Spleen (tissue), 11 donors: Measurements from ENCODE around the gene SNRPF. TPM values are rescaled to one million over a fixed set of nuclear protein-coding genes. Genes with fewer than 3 reads are reported as not detected.
"Not testable (repeated sequence)": the region's sequence is repeated elsewhere in the genome, so short reads cannot be mapped to it uniquely, and the experiment has no call there.

Experiments
- DNase-seq: peaks from one replicate; pipeline ENCODE4 v3.0.0-alpha.2; 2020
- H3K27ac ChIP-seq, 8 donors: fragments of 200-600 bp; sonication (generic) in 7 of 8; 1 replicate in 4 of 8; 2 replicates in 4 of 8; pipeline versions ENCODE4 v1.5.0 to v1.8.0; 2016 to 2021; ENCODE audit warnings: inconsistent platforms in 4 of 8, mild to moderate bottlenecking in 4 of 8, moderate library complexity in 1 of 8
- H3K27me3 ChIP-seq, 7 donors: fragments of 200-600 bp; sonication (generic) in 6 of 7; replicated peaks in 1 of 7; 1 replicate in 4 of 7; 2 replicates in 3 of 7; pipeline versions ENCODE4 v1.5.0 to v1.8.0; 2016 to 2021; ENCODE audit warnings: inconsistent platforms in 3 of 7, mild to moderate bottlenecking in 1 of 7
- H3K36me3 ChIP-seq, 6 donors: fragments of 200-600 bp; sonication (generic) in 5 of 6; 1 replicate in 4 of 6; 2 replicates in 2 of 6; pipeline versions ENCODE4 v1.5.0 to v1.8.0; 2016 to 2021; ENCODE audit warnings: inconsistent platforms in 2 of 6
- H3K4me1 ChIP-seq, 6 donors: fragments of 200-600 bp; sonication (generic) in 5 of 6; 1 replicate in 3 of 6; 2 replicates in 3 of 6; pipeline versions ENCODE4 v1.5.0 to v1.8.0; 2016 to 2021; ENCODE audit warnings: inconsistent platforms in 3 of 6
- H3K4me3 ChIP-seq, 8 donors: fragments of 200-600 bp; sonication (generic) in 7 of 8; 1 replicate in 4 of 8; 2 replicates in 4 of 8; pipeline versions ENCODE4 v1.5.0 to v1.8.0; 2016 to 2021; ENCODE audit warnings: inconsistent platforms in 4 of 8, mild to moderate bottlenecking in 4 of 8, moderate library complexity in 2 of 8
- H3K9me3 ChIP-seq, 8 donors: fragments of 200-600 bp; sonication (generic) in 7 of 8; 1 replicate in 4 of 8; 2 replicates in 4 of 8; pipeline versions ENCODE4 v1.5.0 to v1.8.0; 2016 to 2021; ENCODE audit warnings: inconsistent platforms in 4 of 8
- CTCF ChIP-seq, 11 experiments: fragments of 200-600 bp in 7 of 11; fragments of 450-650 bp in 4 of 11; sonication (generic) in 4 of 11; IDR thresholded peaks in 8 of 11; conservative IDR thresholded peaks in 3 of 11; 1 replicate in 7 of 11; 2 replicates in 4 of 11; pipeline versions ENCODE4 v1.4.0 to v1.8.0; 2016 to 2021; ENCODE audit warnings: antibody characterized with exemption in 11 of 11, inconsistent platforms in 4 of 11, mild to moderate bottlenecking in 1 of 11
- POLR2A ChIP-seq, 3 donors: fragments of 450-650 bp; IDR thresholded peaks; one replicate each; pipeline ENCODE4 v1.5.1; 2017; ENCODE audit warnings: antibody characterized with exemption in 3 of 3, mild to moderate bottlenecking in 1 of 3
- POLR2AphosphoS5 ChIP-seq, 3 donors: sonication (generic); formaldehyde crosslinking; IDR thresholded peaks; one replicate each; pipeline ENCODE4 v1.5.1; 2017; ENCODE audit warnings: antibody characterized with exemption in 3 of 3
- WGBS, 5 donors: extraction: QIAGEN DNeasy Blood & Tissue Kit in 3 of 5; methylation state at CpG; one replicate each; pipeline versions ENCODE4 v1.1.5 to v1.1.7; 2013 to 2018; 5-methylcytosine and 5-hydroxymethylcytosine counted together
- intact Hi-C: fragments of 100-400 bp; cut with DNase I; formaldehyde crosslinking; loops from one replicate; pipeline ENCODE4 v1.15.0; 2023; ENCODE audit warnings: low total_unique reads
- polyA plus RNA-seq, 3 donors: library from polyadenylated mRNA; stranded (reverse); fragments of 200-250 nt; gene quantifications; one replicate each; pipeline ENCODE4 v1.2.1, GENCODE V29; 2013
- total RNA-seq, 7 donors: library from RNA; depleted of rRNA in 3 of 7; stranded (reverse); fragments of >200 nt in 3 of 7; fragmentation: NEBNext Ultra II Directional in 4 of 7; extraction: Animal tissue kit (Norgen Biotek cat#: 25700) in 4 of 7; gene quantifications; one replicate each; pipeline versions ENCODE4 v1.1.0 to v1.2.1, GENCODE V29; 2016 to 2021
- donor health status: healthy with polysubstance abuse.
- donor health status: DM: no; HTN: no; CAD: no; lungs with moderate emphysema.
- donor health status: DM: no; HTN: no; CAD: no.
- donor health status: Bipolar disorder and iron deficiency.
- donor health status: healthy.
- donor health status: DM: no; HTN: no; CAD: no.
- donor health status: DM: yes; HTN: yes; CAD: no.

SNRPF gene
- total and polyA plus RNA-seq, 10 donors, result 5.6 to 50.3 (median 18.3) TPM

GRCh38 chr12:95838125-95838524 lies 20.6 kb upstream of the SNRPF start:
- no peak overlapping the region for H3K4me3 ChIP-seq
- intact Hi-C loops, result no loop called here
- no peak for TF ChIP-seq CTCF (IDR thresholded peaks at IDR 0.05 in 8 of 11, conservative IDR thresholded peaks at IDR 0.05 in 3 of 11)
- no peak for TF ChIP-seq POLR2A (IDR thresholded peaks at IDR 0.05)
- TF ChIP-seq POLR2AphosphoS5 (IDR thresholded peaks at IDR 0.05), result no peak
- no peak overlapping the region for H3K27ac ChIP-seq
- no peaks in the 10 kb centered on the region for H3K9me3 ChIP-seq
- peaks cover 0 to 6% (median 0%) of the 10 kb centered on the region in 6 donors for H3K4me1 ChIP-seq
- H3K36me3 ChIP-seq, result no peaks in the 10 kb centered on the region
- DNase-seq, result no peak
- 6 to 23% (median 17%) methylated on average over 11 of the region's 11 CpGs for WGBS, 5 donors
- H3K27me3 ChIP-seq, result peaks cover 0 to 13% (median 0%) of the 10 kb centered on the region in 7 donors

DNA sequence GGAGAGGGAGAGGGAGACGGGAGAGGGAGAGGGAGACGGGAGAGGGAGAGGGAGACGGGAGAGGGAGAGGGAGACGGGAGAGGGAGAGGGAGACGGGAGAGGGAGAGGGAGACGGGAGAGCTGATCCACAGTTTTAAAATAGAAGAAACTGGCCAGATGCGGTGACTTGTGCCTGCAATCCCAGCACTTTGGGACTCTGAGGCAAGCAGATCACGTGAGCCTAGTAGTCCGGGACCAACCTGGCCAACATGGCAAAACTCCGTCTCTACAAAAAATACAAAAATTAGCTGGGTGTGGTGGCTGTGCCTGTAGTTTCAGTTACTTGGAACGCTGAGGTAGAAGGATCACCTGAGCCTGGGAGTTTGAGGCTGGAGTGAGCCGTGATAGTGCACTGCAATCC lies 16.3 kb upstream of the SNRPF start:
- H3K36me3 ChIP-seq, H3K4me3 ChIP-seq, DNase-seq, H3K4me1 ChIP-seq, H3K9me3 ChIP-seq, H3K27ac ChIP-seq, intact Hi-C loops: not testable (repeated sequence)
- 60 to 95% (median 91%) methylated on average over 6 to 8 of the region's 12 CpGs for WGBS, 5 donors
- H3K27me3 ChIP-seq, result peaks cover 0 to 38% (median 2%) of the 10 kb centered on the region in 7 donors

- TF ChIP-seq POLR2AphosphoS5 (IDR thresholded peaks at IDR 0.05), result no peak
- TF ChIP-seq CTCF (IDR thresholded peaks at IDR 0.05 in 8 of 11, conservative IDR thresholded peaks at IDR 0.05 in 3 of 11), result no peak
- no peak for TF ChIP-seq POLR2A (IDR thresholded peaks at IDR 0.05)
- Histone ChIP-seq H3K4me1 (no peaks in the 10 kb centered on the region), H3K36me3 (no peaks in the 10 kb centered on the region), H3K27me3 (peaks cover 0 to 25% (median 2%) of the 10 kb centered on the region in 7 donors), H3K27ac (no peak overlapping the region), H3K4me3 (no peak overlapping the region), H3K9me3 (no peaks in the 10 kb centered on the region)
- intact Hi-C loops, result no loop called here
- 63 to 67% (median 65%) methylated on average over 8 of the region's 8 CpGs for WGBS, 5 donors
- no peak for DNase-seq
Measured at GRCh38 chr12:95848575-95849388, 10.0 kb upstream of the SNRPF start.

DNA sequence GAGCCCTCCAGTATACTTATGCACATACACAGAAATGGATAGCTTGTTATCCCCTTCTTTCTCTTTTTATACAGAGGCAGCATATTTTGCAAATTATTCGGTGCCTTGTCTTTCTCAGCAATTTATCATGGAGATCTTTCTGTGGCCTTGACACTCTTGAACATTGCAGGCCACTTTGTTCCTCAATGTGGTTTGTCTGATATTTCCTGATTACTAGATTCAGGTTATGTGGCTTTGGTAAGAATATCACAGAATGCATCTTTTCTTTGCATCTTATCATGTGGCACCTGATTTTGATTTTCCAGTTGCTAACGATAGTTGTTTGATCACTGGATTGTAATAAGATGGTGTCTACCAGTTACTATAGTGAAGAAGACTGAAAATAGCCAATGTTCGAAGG lies 7.1 kb upstream of the SNRPF start:
- no peaks in the 10 kb centered on the region for H3K36me3 ChIP-seq
- TF ChIP-seq CTCF (IDR thresholded peaks at IDR 0.05 in 8 of 11, conservative IDR thresholded peaks at IDR 0.05 in 3 of 11) (no peak), POLR2A (IDR thresholded peaks at IDR 0.05) (no peak), POLR2AphosphoS5 (IDR thresholded peaks at IDR 0.05) (no peak)
- no peak overlapping the region for H3K27ac ChIP-seq
- H3K4me1 ChIP-seq, result no peaks in the 10 kb centered on the region
- H3K27me3 ChIP-seq, result peaks cover 0 to 9% (median 0%) of the 10 kb centered on the region in 7 donors
- H3K4me3 ChIP-seq, result no peak overlapping the region
- WGBS, 5 donors, result 31 to 46% (median 37%) methylated on average over 3 of the region's 3 CpGs
- no peak for DNase-seq
- intact Hi-C loops, result no loop called here
- no peaks in the 10 kb centered on the region for H3K9me3 ChIP-seq
